ENCODE measurements around the gene FRY. TPM values are rescaled to one million over a fixed set of nuclear protein-coding genes. Genes with fewer than 3 reads are reported as not detected.

FRY gene
- total RNA-seq, 4 donors from 2014 or later, result 5.8 to 17.4 (median 12.0) TPM

DNA sequence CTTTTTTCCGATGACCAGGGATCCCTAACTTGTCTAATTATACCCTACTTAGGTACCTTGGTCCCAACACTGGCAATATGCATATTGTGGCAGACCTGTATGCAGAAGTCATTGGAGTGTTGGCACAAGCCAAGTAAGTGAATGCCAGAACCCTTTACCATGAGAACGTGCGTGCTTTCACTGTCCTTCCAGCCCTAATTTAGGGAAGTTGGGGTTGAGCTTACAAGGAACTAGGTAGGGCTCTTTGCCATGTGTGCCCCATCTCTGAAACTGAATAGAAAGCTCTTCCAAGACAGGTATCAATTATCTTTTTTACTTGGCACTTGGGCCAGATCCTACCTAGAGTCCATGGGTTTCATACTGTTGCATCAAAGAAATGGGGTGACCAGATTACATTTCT is 93.2 kb downstream of the FRY start:
- TF ChIP-seq CTCF (IDR thresholded peaks at IDR 0.05) (no peak), POLR2A (IDR thresholded peaks at IDR 0.05) (no peak)
- Histone ChIP-seq H3K27me3 (no peaks in the 10 kb centered on the region), H3K9me3 (no peaks in the 10 kb centered on the region), H3K36me3 (no peaks in the 10 kb centered on the region), H3K27ac (peak overlapping the region in 3 of 4 donors; percentile 56 to 66 (median 58)), H3K4me1 (no peaks in the 10 kb centered on the region), H3K4me3 (no peak overlapping the region)
- DNase-seq, result no peak
- WGBS, 2 donors, result 91 to 95% methylated on average over 3 of the region's 3 CpGs
- intact Hi-C loops (cut with DNase I), result no loop called here

- 46 to 47% methylated on average over 4 of the region's 4 CpGs for WGBS, 2 donors
Measured at GRCh38 chr13:32125221-32125689, 93.7 kb downstream of the FRY start.

GRCh38 chr13:32125751-32126150 is 94.2 kb downstream of the FRY start:
- intact Hi-C loops (cut with DNase I), result no loop called here
- no peak for DNase-seq
- Histone ChIP-seq H3K27ac (peak overlapping the region in 2 of 4 donors; percentile 13 to 48), H3K9me3 (no peaks in the 10 kb centered on the region), H3K4me3 (no peak overlapping the region), H3K4me1 (no peaks in the 10 kb centered on the region), H3K36me3 (no peaks in the 10 kb centered on the region), H3K27me3 (no peaks in the 10 kb centered on the region)
- TF ChIP-seq POLR2A (IDR thresholded peaks at IDR 0.05) (no peak), CTCF (IDR thresholded peaks at IDR 0.05) (no peak)
- 63 to 73% methylated on average over 4 of the region's 4 CpGs for WGBS, 2 donors

More at GRCh38 chr13:32125221-32125689, 93.7 kb downstream of the FRY start:
- intact Hi-C loops (cut with DNase I), result no loop called here
- H3K27ac ChIP-seq, result peak overlapping the region in 3 of 4 donors; percentile 56 to 66 (median 58)
- no peaks in the 10 kb centered on the region for H3K27me3 ChIP-seq
- H3K4me1 ChIP-seq, result no peaks in the 10 kb centered on the region
- no peaks in the 10 kb centered on the region for H3K9me3 ChIP-seq
- H3K4me3 ChIP-seq, result no peak overlapping the region
- TF ChIP-seq POLR2A (IDR thresholded peaks at IDR 0.05), result no peak
- no peaks in the 10 kb centered on the region for H3K36me3 ChIP-seq
- DNase-seq, result no peak

DNA sequence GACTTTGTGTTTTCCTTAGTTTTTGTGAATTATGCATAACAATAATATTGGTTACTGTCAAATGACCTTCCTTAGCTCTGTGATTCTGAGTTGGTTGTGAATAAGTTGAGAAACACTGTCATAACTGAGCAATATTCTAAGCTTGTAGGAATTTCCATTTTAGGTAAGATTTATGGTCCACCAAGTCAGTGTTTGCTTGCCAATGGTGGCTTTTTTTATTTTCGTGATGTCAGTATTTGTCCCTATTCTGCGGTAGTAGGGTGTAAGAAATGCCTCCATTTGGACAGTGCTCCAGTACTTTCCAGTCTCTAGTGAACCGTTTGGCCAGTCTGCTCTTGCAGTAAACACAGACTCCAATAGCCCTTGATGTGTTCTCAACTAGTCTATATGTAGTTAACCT is 94.7 kb downstream of the FRY start:
- Histone ChIP-seq H3K27ac (peak overlapping the region in 1 of 4 donors; percentile 48), H3K36me3 (no peaks in the 10 kb centered on the region), H3K27me3 (no peaks in the 10 kb centered on the region), H3K9me3 (no peaks in the 10 kb centered on the region), H3K4me1 (no peaks in the 10 kb centered on the region), H3K4me3 (no peak overlapping the region)
- 61 to 75% methylated on average over 3 of the region's 3 CpGs for WGBS, 2 donors
- intact Hi-C loops (cut with DNase I), result no loop called here
- DNase-seq, result no peak
- TF ChIP-seq POLR2A (IDR thresholded peaks at IDR 0.05) (no peak), CTCF (IDR thresholded peaks at IDR 0.05) (no peak)

DNA sequence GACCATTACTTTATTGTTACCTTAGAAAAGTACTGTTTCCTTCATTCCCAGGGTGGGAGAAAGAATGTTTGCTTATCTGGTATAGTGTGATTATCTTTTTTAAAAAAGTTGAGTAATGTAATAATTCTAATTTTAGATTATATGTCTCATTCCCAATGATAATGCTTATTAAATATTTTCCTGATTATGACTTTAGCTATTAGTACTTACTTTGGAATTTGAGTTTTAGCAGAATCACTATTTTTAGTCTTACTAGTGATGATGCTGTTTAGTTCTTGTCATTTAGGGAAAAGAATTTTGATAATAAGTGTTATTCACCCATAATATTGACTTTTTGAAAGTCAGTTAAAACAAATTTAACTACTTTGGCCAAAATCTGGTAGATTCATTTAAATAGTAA is 95.2 kb downstream of the FRY start:
- no peak for DNase-seq
- Histone ChIP-seq H3K27ac (no peak overlapping the region), H3K4me1 (no peaks in the 10 kb centered on the region), H3K4me3 (no peak overlapping the region), H3K36me3 (no peaks in the 10 kb centered on the region), H3K27me3 (no peaks in the 10 kb centered on the region), H3K9me3 (no peaks in the 10 kb centered on the region)
- TF ChIP-seq CTCF (IDR thresholded peaks at IDR 0.05), result no peak
- no peak for TF ChIP-seq POLR2A (IDR thresholded peaks at IDR 0.05)
- intact Hi-C loops (cut with DNase I), result no loop called here

DNA sequence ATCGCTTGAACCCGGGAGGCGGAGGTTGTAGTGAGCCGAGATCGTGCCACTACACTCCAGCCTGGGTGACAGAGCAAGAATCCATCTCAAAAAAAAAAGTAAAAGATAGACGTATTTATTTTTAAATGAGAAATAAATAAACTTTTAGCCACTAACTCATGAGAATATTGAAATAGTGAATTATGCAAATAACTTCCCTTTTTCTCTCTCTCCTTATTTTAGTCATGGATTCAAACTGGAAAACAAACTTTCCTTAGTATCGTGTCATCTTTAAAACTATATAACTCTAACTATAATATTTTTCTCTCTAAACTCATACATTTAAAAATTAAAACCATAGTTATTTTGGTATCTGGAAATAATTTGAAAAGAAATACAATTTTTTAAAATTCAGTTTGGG is 96.1 kb downstream of the FRY start:
- Histone ChIP-seq H3K27me3 (no peaks in the 10 kb centered on the region), H3K27ac (no peak overlapping the region), H3K4me1 (no peaks in the 10 kb centered on the region), H3K4me3 (no peak overlapping the region), H3K36me3 (no peaks in the 10 kb centered on the region), H3K9me3 (no peaks in the 10 kb centered on the region)
- no peak for DNase-seq
- intact Hi-C loops (cut with DNase I), result no loop called here
- TF ChIP-seq CTCF (IDR thresholded peaks at IDR 0.05), result no peak
- TF ChIP-seq POLR2A (IDR thresholded peaks at IDR 0.05), result no peak
- WGBS, 2 donors, result 88 to 90% methylated on average over 7 of the region's 7 CpGs
